Measurements from ENCODE around the gene C1QTNF6.

C1QTNF6 gene

GRCh38 chr22:37138849-37139561 lies 49.0 kb downstream of the C1QTNF6 start:
- DNase-seq, result no peak

GRCh38 chr22:37137903-37138665 lies 50.0 kb downstream of the C1QTNF6 start:
- no peak for DNase-seq

GRCh38 chr22:37137131-37137530 lies 50.9 kb downstream of the C1QTNF6 start:
- no peak for DNase-seq

- no peak for DNase-seq
Measured at GRCh38 chr22:37135023-37135422, 53.0 kb downstream of the C1QTNF6 start.

GRCh38 chr22:37133304-37134018 lies 54.6 kb downstream of the C1QTNF6 start:
- no peak for DNase-seq

- no peak for DNase-seq
Measured at GRCh38 chr22:37132773-37133172, 55.3 kb downstream of the C1QTNF6 start.

All from NCI-H1930 (cell line).